Gastroesophageal sphincter (tissue), 3 donors: ENCODE results near the gene C18orf32.

Experiments used
- POLR2A ChIP-seq, 2 donors: fragments of 450-650 bp; IDR thresholded peaks; one replicate each; pipeline ENCODE4 v1.6.1; 2017; ENCODE audit warnings: antibody characterized with exemption in 2 of 2, mild to moderate bottlenecking in 2 of 2, moderate library complexity in 1 of 2
- TF ChIP-seq, protein P1 (sequence below), 4 experiments: fragments of 200-600 bp in 2 of 4; fragments of 450-650 bp in 2 of 4; sonication (generic) in 1 of 4; IDR thresholded peaks; one replicate each; pipeline ENCODE4 v1.5.1; 2017 to 2019; ENCODE audit warnings: antibody characterized with exemption in 4 of 4, mild to moderate bottlenecking in 2 of 4, moderate library complexity in 2 of 4

DNA sequence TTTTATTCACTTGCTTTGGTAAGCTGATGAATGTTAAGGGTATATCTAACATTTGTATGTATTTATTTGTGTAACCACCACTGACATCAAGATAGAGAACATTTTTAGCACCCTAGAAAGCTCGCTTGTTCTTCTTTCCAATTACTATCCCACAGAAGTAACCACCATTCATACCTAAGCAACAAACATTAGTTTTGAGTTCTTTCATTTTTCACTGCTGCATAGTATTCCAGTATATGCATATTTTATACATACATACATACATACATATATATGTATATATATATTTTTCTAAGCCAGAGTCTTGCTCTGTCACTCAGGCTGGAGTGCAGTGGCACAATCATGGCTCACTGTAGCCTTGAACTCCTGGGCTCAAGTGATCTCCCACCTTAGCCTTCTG lies 15.5 kb downstream of the C18orf32 start:
- no peak for TF ChIP-seq POLR2A (IDR thresholded peaks at IDR 0.05)
- TF ChIP-seq, protein P1, sequence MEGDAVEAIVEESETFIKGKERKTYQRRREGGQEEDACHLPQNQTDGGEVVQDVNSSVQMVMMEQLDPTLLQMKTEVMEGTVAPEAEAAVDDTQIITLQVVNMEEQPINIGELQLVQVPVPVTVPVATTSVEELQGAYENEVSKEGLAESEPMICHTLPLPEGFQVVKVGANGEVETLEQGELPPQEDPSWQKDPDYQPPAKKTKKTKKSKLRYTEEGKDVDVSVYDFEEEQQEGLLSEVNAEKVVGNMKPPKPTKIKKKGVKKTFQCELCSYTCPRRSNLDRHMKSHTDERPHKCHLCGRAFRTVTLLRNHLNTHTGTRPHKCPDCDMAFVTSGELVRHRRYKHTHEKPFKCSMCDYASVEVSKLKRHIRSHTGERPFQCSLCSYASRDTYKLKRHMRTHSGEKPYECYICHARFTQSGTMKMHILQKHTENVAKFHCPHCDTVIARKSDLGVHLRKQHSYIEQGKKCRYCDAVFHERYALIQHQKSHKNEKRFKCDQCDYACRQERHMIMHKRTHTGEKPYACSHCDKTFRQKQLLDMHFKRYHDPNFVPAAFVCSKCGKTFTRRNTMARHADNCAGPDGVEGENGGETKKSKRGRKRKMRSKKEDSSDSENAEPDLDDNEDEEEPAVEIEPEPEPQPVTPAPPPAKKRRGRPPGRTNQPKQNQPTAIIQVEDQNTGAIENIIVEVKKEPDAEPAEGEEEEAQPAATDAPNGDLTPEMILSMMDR (IDR thresholded peaks at IDR 0.05): no peak
